Measurements from ENCODE around the gene CCDC187. TPM values are rescaled to one million over a fixed set of nuclear protein-coding genes. Genes with fewer than 3 reads are reported as not detected.

Gene CCDC187
- total RNA-seq, 1 donor = 0.10 TPM

DNA sequence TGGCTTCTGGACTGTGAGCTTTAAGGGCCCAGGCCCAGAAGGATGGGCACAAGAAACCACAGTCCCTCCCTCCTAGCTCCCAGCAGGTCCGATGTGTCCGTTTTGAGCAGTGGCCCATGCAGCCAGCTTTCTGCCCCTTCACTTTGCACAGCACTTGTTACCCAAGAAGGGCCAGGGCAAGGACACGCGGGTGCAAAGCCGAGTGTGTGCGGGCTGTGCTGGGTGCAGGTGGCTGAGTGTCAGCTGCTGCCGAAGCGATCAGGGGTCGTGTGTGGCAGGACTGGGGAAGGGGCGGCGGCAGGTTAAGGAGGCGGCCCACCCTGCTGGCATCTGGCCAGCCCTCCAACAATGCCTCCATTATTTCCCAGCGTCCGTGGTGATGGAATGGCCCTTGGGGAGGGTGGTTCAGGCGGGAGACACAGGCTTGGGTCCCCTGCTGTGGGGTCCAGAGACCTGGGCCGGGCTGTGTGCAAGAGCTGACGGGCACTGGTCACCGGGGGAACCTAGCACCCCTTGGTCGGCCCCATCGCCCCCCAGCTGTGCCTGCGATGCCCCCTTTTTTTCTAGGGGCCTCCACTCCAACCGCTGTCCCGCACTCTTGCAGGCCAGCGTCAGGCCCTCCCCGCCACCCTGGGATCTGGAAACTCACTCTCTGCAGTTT is 99.6 kb downstream of the CCDC187 start:
- Histone ChIP-seq H3K27me3 (ENCODE audit: insufficient read depth, low read length) (peaks cover 39% of the 10 kb centered on the region), H3K4me1 (ENCODE audit: insufficient read depth, low read length) (no peaks in the 10 kb centered on the region), H3K4me3 (ENCODE audit: low read length) (no peak overlapping the region), H3K9me3 (ENCODE audit: low read depth, low read length) (no peaks in the 10 kb centered on the region)

DNA sequence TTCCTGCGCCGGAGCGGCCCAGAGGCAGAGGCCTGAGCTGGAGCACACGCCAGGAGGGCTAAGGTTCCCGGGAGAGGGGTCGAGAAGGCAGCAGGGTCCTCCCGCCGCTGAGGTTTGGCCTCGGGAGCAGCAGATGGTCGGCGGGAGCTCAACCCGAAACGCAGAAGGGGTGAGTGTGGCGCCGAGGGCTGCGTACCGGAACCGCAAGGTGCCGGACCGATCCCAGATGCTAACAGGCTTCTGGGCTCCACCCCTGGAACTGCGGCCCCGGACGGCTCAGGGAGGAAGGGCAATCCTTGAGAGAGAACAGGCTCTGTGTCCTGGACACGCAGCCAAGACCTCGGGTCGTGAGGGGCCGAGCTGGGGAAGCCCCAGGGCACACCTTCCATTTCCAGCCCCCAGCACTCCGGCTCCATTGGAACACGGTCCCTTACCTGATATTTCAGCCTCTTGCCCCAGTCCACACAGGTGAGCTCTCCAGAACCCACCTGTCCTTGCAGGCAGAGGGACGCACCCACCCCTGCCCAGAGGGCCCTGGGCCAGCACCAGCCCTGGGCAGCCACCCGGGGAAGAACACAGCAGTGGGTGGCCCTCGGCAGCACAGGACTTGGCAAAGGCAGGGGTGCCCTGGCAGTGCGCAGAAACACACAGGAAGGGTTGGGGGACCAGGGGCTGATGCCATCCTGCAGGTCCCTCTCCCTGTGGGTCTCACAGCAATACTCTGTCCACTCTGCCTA is 100.3 kb downstream of the CCDC187 start:
- Histone ChIP-seq H3K27me3 (ENCODE audit: insufficient read depth, low read length) (peaks cover 40% of the 10 kb centered on the region), H3K9me3 (ENCODE audit: low read depth, low read length) (no peaks in the 10 kb centered on the region)

DNA sequence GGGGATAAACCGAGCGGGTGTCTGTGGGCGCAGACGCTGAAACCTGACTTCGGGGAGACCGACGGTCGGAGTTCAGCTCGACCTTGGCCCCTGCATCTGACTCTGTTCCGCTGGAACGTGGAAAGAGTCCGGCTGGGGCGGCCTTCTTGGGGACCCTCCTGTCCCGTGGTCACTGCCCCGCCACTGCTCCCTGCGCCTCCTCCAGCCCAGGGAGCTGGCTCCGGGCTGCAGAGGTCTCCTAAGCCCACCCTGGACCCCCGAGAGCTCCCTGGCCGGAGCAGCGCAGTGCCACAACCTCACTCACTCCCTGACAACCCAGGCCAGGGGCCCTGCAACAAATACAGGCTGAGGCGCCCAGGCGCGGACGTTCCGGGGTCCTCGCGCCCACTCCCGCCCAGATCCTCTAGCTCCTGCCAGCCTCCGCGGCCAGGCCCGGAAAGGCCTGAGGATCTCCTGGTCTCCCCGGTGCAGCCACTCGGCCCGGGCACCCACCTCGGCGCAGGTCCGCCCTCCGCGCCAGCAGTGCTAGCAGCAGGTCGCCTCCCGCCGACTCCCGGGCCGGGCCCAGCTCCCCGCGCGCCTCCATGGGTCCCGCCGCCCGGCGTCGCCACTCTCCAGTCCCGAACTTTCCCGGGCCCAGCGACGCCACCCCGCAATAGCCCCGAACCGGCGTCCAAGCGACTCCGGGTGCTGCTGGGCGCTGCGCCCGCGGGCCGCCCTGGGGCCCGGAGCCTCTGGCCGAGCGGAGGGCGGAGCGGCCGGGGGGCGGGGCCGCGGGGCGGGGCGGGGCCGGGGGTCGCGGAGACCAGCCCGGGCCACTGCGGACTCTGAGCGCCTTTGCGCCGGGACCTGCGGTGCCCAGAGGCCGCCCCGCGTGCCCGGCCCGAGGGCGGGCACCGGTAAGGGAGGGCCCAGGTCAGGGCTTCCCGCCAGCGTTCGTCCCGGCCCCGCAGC is 101.2 kb downstream of the CCDC187 start:
- no peaks in the 10 kb centered on the region for H3K4me1 ChIP-seq (ENCODE audit: insufficient read depth, low read length)
- H3K4me3 ChIP-seq (ENCODE audit: low read length) = no peak overlapping the region
- no peaks in the 10 kb centered on the region for H3K9me3 ChIP-seq (ENCODE audit: low read depth, low read length)
- H3K27me3 ChIP-seq (ENCODE audit: insufficient read depth, low read length) = peaks cover 47% of the 10 kb centered on the region

More for the DNA sequence above, 100.3 kb downstream of the CCDC187 start:
- Histone ChIP-seq H3K4me1 (ENCODE audit: insufficient read depth, low read length) (no peaks in the 10 kb centered on the region), H3K4me3 (ENCODE audit: low read length) (no peak overlapping the region)

DNA sequence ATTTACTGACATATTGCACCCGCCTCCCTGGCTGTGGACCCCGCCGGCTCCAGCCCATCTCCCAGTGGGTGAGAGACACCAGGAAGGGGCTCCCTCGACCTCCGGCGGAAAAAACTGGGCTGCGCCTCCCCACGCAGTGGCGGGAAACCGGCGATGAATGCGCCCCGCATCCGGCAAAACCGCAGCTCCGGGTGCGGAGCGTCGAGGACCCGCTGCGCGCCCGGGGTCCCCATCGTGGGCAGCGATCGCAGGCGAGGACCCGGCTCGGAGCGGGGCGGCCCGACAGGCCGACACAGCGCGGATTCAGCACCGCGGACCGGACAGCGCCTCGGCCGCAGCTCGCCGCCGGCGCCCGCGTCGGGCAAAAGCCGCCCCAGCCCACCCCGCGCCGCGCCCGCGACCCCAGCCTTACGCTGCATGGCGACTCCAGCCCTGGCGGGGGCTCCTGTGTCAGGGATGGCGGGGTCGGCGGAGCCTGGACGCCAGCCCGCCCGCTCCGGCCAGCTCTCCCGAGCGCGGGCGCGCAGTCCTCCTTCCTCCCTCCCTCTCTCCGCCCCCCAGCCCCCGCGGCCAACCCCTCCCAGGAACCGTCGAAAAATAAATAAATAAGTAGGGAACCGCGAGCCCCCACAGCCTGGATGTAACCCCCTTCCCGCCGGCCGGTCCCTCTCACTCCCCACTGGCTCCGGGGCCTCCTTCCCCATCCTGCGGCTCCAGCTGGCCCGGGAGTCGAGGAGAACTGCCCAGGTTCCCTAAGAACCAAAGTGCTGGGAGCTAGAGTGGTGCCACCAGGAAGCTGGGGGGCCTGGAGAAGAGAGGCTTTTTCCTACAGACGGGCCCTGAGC is 102.1 kb downstream of the CCDC187 start:
- no peaks in the 10 kb centered on the region for H3K4me1 ChIP-seq (ENCODE audit: insufficient read depth, low read length)
- no peaks in the 10 kb centered on the region for H3K9me3 ChIP-seq (ENCODE audit: low read depth, low read length)
- peaks cover 51% of the 10 kb centered on the region for H3K27me3 ChIP-seq (ENCODE audit: insufficient read depth, low read length)

DNA sequence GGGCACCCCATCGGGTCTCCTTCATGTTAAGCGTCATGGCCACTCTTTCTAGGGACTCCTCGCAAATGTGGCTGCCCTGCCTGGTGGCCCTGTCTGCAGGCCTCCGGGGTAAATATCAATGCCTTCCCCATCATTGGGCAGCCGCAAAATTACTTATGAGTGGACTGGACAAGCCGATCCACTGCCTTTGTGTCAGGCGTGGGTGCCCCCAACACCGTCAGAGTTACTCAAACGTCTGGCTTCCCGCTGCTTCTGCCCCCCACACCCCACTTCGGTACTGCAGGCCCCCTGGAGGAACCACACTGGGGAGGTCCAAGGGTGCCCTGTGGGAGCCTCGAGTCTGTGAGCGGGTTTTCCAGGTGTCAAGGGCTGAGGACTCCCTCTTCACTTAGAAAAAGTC is 102.7 kb downstream of the CCDC187 start:
- Histone ChIP-seq H3K4me1 (ENCODE audit: insufficient read depth, low read length) (no peaks in the 10 kb centered on the region), H3K9me3 (ENCODE audit: low read depth, low read length) (no peaks in the 10 kb centered on the region), H3K4me3 (ENCODE audit: low read length) (no peak overlapping the region), H3K27me3 (ENCODE audit: insufficient read depth, low read length) (peaks cover 58% of the 10 kb centered on the region)

More for the DNA sequence above, 102.1 kb downstream of the CCDC187 start:
- H3K4me3 ChIP-seq (ENCODE audit: low read length) = no peak overlapping the region

DNA sequence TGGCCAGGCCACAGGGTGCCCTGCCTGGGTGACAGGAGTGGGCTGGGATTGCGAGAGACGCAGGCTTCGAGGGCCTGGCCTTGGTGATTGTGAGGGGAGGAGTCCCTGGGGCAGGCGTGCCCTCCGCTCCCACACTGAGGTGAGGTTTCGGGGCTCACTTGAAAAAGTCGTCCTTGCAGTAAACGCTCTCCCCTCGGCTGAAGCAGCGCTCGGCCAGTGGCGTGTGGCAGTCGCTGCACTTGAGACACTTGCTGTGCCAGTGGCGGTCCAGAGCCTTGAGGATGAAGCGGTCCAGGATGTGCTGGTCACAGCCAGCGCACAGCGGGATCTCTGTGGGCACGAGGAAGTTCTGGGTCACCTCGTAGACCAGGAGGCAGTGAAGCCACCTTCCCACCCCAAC is 103.5 kb downstream of the CCDC187 start:
- H3K4me3 ChIP-seq (ENCODE audit: low read length) = no peak overlapping the region
- H3K27me3 ChIP-seq (ENCODE audit: insufficient read depth, low read length) = peaks cover 63% of the 10 kb centered on the region
- H3K9me3 ChIP-seq (ENCODE audit: low read depth, low read length) = no peaks in the 10 kb centered on the region
- no peaks in the 10 kb centered on the region for H3K4me1 ChIP-seq (ENCODE audit: insufficient read depth, low read length)

Other genes with a start within 250 kb of the CCDC187 start
- gene NACC2, start 208.8 kb downstream of the CCDC187 start, total RNA-seq = 9.2 TPM
- 5.6 TPM for gene TMEM250, start 185.2 kb downstream of the CCDC187 start, total RNA-seq
- gene LHX3, start 99.0 kb downstream of the CCDC187 start, total RNA-seq = not detected
- 8.1 TPM for gene QSOX2, start 58.3 kb downstream of the CCDC187 start, total RNA-seq
- gene GPSM1, start 23.4 kb upstream of the CCDC187 start, total RNA-seq = 2.6 TPM
- gene DNLZ, start 59.6 kb upstream of the CCDC187 start, total RNA-seq = 9.0 TPM
- gene CARD9, start 69.6 kb upstream of the CCDC187 start, total RNA-seq = 8.5 TPM
- 3.5 TPM for gene SNAPC4, start 96.1 kb upstream of the CCDC187 start, total RNA-seq
- 16.2 TPM for gene ENTR1, start 106.5 kb upstream of the CCDC187 start, total RNA-seq
- gene PMPCA, start 106.6 kb upstream of the CCDC187 start, total RNA-seq = 36.6 TPM
- gene INPP5E, start 135.8 kb upstream of the CCDC187 start, total RNA-seq = 5.5 TPM
- gene SEC16A, start 178.9 kb upstream of the CCDC187 start, total RNA-seq = 38.0 TPM
- gene NOTCH1, start 242.0 kb upstream of the CCDC187 start, total RNA-seq = 28.1 TPM

Measured in mononuclear cell (primary cell).